ENCODE measurements around the gene TCIRG1.
"Not testable (repeated sequence)": the region's sequence is repeated elsewhere in the genome, so short reads cannot be mapped to it uniquely, and the experiment has no call there.

Gene TCIRG1

GRCh38 chr11:68038718-68039525, at the start of gene TCIRG1:
Gene TCIRG1 (plus strand): TSS chr11:68039025. CDS start chr11:68041272, 2,247 bp downstream.
- no peak for DNase-seq (ENCODE audit: low spot score)

GRCh38 chr11:67990546-67991346, 48.1 kb upstream of the TCIRG1 start:
- DNase-seq (ENCODE audit: low spot score), result not testable (repeated sequence)

GRCh38 chr11:67991347-67992121, 47.3 kb upstream of the TCIRG1 start:
- DNase-seq (ENCODE audit: low spot score), result not testable (repeated sequence)

GRCh38 chr11:67993821-67994220, 45.0 kb upstream of the TCIRG1 start:
- DNase-seq (ENCODE audit: low spot score), result not testable (repeated sequence)

- not testable (repeated sequence) for DNase-seq (ENCODE audit: low spot score)
Observed at GRCh38 chr11:67994387-67994786, 44.4 kb upstream of the TCIRG1 start.

- not testable (repeated sequence) for DNase-seq (ENCODE audit: low spot score)
Observed at GRCh38 chr11:67995129-67995528, 43.7 kb upstream of the TCIRG1 start.

GRCh38 chr11:67995579-67995978, 43.2 kb upstream of the TCIRG1 start:
- not testable (repeated sequence) for DNase-seq (ENCODE audit: low spot score)

- DNase-seq (ENCODE audit: low spot score), result no peak
Observed at GRCh38 chr11:67996051-67996450, 42.8 kb upstream of the TCIRG1 start.

GRCh38 chr11:67996622-67997474, 42.0 kb upstream of the TCIRG1 start:
- DNase-seq (ENCODE audit: low spot score), result no peak

- DNase-seq (ENCODE audit: low spot score), result no peak
Observed at GRCh38 chr11:67997475-67997921, 41.3 kb upstream of the TCIRG1 start.

- DNase-seq (ENCODE audit: low spot score), result no peak
Observed at GRCh38 chr11:67998150-67999045, 40.4 kb upstream of the TCIRG1 start.

GRCh38 chr11:67999201-67999629, 39.6 kb upstream of the TCIRG1 start:
- DNase-seq (ENCODE audit: low spot score), result no peak

GRCh38 chr11:67999704-68000103, 39.1 kb upstream of the TCIRG1 start:
- DNase-seq (ENCODE audit: low spot score), result no peak

GRCh38 chr11:68002575-68002937, 36.3 kb upstream of the TCIRG1 start:
- no peak for DNase-seq (ENCODE audit: low spot score)

- no peak for DNase-seq (ENCODE audit: low spot score)
Observed at GRCh38 chr11:68002938-68003845, 35.6 kb upstream of the TCIRG1 start.

GRCh38 chr11:68003846-68004550, 34.8 kb upstream of the TCIRG1 start, which contains the start of gene UNC93B1:
Gene UNC93B1 (minus strand): TSS chr11:68004097. CDS start chr11:68004043, 54 bp downstream.
- no peak for DNase-seq (ENCODE audit: low spot score)

GRCh38 chr11:68004551-68005335, 34.1 kb upstream of the TCIRG1 start:
- DNase-seq (ENCODE audit: low spot score), result peak; percentile 83
